Uterus (tissue), 2 donors: Measurements from ENCODE around the gene TGM2.

Experiments used
- CTCF ChIP-seq, 4 experiments: fragments of 200-600 bp in 2 of 4; fragments of 450-650 bp in 2 of 4; sonication (generic) in 2 of 4; IDR thresholded peaks; one replicate each; pipeline ENCODE4 v1.5.1; 2016 to 2019; ENCODE audit warnings: antibody characterized with exemption in 4 of 4, mild to moderate bottlenecking in 2 of 4, moderate library complexity in 1 of 4
- POLR2A ChIP-seq, 2 donors: fragments of 450-650 bp; IDR thresholded peaks; one replicate each; pipeline ENCODE4 v1.6.1; 2016; ENCODE audit warnings: antibody characterized with exemption in 2 of 2, mild to moderate bottlenecking in 1 of 2, moderate library complexity in 1 of 2

GRCh38 chr20:38190936-38191371 lies 25.9 kb upstream of the TGM2 start:
- TF ChIP-seq POLR2A (IDR thresholded peaks at IDR 0.05) (no peak), CTCF (IDR thresholded peaks at IDR 0.05) (no peak)
